Islet precursor cell (in vitro differentiated cells): ENCODE measurements around the gene RAB40C.

Experiments
- DNase-seq: peaks from one replicate; pipeline ENCODE4 v3.0.0-alpha.2; 2018

The RAB40C gene

DNA sequence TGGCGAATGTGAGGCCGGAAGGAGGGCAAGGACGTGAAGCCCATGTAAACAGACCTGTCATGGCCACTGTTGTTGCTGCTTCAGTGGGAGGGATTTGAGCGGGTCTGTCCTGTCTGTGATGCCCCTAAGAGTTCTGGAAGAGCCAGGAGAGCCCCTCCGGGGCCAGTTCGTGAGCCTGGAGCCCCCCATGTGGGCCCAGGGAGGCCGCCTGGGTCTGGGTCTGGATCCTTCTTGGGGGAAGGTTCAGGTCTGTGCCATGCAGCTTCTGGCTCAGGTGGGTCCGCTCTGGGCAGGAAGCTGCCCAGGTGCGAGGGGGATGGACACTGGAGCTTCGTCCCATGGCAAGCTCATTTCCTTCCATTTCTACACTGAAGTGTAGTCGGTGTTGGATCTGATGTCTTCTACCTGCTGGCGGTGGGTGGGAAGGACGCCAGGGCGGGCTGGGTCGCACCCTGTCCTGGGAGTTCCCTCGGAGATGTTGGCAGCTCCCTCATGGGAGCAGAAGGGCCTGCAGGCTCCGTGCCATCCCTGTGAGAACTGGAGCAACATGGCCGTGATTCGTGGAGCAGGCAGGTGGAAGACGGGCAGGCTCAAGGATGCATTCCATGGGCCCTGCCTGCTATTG is 29.7 kb downstream of the RAB40C start:
- DNase-seq = no peak

DNA sequence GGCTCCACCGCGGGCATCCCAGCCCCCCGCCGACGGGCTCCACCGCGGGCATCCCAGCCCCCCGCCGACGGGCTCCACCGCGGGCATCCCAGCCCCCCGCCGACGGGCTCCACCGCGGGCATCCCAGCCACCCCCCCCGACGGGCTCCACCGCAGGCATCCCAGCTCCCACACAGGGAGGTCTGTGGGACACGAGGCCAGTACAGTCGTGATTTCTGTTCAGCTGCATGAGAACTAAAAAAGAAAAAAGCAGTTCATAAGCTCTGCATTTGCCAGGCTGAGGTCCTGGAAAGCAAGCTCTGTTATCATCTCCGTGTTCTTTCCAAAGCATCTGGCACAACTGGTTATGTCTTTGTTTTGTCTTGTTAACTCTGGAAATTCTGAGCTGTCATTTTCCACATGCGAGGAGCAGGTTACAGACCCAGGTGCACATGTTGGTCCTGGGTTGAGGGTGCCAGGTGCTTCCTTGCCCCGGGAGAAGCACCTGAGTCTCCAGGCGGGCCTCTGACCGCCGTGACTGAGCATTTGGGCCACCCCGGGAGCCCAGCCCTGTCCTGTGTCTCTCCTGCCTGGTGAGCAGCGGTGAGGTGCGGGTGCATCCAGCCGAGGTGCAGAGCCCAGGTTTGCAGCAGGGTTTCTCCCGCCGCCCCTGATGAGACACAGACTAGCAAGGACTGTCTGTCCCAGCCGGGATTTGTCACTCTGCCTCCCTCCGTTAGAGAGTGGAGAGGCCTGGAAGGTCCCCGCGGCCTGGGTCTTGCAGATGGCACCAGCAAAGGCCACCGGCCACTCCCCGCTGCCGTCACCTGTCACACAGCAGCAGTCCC is 31.0 kb downstream of the RAB40C start:
- no peak for DNase-seq

DNA sequence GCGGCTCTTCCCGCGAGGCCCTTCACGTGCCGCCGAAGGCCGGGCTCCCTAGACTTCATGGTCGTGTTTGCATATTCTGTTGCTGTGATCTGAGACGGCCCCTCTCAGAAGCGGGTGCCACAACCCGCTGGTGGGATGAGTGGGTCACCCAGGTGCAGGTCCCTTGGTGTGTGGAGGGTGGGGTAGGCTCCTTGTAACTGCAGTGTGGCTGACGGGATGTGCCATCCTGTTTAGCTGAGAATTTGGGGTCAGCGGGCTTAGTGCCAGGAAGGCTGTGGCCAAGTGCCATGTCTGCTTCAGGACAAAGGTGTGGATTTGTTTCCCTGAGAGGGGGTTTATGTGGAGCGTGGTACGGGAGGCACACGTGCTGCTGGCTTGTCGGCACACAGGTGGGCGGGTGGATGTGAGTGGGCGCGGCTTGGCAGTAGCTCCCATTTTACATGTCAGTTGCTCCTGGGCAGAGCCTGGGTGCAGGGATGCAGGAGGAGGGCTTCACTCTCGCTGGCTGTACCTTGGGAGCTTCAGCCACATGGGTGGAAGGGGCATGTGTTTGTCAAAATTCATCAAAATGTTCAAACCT is 31.8 kb downstream of the RAB40C start:
- no peak for DNase-seq

DNA sequence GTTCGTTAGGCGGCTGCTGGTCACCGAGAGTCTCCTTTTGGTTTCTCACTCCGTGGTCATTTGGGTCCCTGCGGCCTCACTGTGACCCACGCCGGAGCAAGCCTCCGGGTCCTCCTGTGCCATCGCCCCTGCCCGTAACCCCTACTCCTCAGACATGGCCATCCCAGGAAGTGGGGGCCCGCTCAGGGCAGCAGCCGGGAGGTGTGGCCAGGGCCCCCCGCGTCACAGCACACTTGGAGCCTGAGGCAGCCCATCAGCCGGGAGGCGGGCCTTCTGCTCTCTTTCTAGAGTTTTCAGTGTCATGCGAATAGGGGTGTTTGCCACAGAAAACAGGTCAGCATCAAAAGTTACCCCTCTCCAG is 33.0 kb downstream of the RAB40C start:
- DNase-seq = no peak

DNA sequence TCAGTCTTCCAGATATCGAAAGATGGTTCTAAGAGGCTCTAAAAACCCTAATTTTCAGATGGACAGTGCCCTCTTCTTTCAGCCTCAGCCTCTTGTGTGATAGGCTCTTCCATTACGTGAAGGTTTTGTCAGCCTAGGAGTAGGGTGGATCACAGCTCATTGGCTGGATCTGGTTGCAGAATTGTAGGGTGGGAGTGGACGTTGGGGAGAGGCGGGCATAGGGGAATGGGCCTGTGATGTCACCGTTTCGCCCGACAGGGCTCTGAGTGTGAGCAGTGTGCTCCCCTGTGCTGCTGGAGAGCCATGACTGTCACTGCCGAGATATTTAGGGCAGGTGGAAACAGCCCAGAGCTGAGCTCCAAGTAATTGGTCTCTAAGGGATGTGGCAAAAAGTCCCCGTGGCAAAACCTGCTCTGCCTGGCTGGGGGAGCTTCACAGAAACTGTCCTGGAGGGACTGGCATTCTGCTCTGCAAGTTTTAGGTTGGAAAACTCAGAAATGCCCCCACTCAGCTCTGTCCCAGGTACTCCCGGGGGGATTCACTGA is 34.7 kb downstream of the RAB40C start:
- DNase-seq = no peak

DNA sequence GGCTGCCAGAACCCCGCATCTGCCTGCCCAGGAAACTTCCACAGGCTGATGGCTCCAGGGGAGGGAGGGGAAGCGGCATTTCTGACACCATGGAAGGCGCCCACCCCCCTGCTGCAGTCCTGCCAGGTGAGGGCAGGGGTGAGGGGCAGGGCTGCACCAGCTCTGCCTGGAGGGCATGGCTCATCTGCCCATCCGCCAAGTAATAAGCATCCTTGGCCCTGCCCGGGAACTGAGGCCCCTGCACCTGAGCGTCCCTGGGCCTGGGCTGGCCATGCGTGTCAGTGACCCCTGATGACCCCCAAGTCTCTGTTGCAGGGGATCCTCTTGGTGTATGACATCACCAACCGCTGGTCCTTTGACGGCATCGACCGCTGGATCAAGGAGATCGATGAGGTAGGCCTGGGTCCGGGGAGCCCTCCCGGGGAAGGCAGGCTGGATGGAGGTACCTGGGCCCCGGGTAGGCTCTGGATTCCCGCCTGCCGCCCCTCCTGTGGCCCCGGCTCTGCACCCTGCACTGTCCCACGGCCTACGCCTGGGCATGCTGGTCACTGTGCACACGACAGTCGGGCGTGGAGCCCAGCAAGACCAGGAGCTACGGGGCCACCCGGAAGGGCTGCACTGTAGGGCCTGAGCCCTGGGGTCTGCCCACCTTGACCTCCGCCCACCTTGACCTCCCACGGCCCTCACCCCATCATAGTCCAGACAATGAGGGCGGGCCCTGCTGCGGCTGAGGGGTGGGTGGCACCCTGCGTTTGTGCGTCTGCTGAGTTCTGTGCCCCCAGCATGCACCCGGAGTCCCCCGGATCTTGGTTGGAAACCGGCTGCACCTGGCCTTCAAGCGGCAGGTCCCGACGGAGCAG is 35.5 kb downstream of the RAB40C start:
- DNase-seq = no peak

DNA sequence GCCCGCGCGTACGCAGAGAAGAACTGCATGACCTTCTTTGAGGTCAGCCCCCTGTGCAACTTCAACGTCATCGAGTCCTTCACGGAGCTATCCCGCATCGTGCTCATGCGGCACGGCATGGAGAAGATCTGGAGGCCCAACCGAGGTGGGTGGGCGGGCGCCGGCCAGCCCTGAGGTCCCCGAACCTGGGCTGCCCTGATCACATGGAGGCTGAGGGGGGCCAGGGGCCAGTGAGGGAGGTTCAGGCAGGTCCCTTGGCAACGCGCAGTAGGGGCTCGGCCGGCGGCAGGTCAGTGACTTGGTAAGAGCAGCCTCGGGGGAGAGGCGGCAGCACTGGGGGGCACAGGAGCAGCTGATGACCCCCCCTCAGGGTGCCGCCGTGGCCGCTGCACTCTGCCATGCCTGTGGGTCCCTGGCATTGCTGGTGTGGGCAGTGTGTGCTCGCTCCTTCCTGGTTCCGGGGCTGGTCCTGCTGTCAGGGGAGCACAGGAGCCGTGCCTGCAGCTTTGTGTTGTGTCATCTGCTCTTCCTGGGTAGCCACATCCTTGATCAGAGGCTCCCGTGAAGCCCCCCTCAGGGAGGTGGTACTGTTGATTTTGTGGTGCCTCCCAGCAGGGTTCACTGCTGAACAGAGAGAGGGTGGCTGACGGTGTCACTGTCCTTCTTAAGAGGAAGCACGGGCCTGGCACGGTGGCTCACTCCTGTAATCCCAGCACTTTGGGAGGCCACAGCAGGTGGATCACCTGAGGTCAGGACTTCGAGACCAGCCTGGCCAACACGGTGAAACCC is 36.3 kb downstream of the RAB40C start:
- no peak for DNase-seq

DNA sequence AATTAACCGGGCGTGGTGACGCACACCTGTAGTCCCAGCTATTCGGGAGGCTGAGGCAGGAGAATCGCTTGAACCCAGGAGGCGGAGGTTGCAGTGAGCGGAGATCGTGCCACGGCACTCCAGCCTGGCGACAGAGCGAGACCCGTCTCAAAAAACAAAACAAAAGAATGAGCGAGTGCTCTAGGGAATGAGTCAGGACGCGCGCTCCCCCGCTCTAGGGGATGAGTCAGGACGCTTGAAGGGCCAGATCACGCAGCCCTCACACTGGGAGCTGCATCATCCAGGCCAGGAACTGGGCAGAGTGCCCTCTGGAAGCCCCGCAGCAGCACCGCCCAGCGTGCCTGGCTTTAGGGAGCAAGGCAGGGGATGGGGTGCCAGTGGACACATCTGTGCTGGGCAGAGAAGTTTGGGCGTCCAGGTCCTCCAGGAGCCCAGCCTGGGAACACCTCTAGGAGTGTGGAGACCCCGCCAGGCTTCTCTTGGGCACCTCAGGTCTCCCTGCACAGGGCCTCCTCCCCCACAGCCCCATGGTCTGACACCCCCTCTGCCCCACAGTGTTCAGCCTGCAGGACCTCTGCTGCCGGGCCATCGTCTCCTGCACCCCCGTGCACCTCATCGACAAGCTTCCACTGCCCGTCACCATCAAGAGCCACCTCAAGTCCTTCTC is 37.1 kb downstream of the RAB40C start:
- peak; percentile 87 for DNase-seq

DNA sequence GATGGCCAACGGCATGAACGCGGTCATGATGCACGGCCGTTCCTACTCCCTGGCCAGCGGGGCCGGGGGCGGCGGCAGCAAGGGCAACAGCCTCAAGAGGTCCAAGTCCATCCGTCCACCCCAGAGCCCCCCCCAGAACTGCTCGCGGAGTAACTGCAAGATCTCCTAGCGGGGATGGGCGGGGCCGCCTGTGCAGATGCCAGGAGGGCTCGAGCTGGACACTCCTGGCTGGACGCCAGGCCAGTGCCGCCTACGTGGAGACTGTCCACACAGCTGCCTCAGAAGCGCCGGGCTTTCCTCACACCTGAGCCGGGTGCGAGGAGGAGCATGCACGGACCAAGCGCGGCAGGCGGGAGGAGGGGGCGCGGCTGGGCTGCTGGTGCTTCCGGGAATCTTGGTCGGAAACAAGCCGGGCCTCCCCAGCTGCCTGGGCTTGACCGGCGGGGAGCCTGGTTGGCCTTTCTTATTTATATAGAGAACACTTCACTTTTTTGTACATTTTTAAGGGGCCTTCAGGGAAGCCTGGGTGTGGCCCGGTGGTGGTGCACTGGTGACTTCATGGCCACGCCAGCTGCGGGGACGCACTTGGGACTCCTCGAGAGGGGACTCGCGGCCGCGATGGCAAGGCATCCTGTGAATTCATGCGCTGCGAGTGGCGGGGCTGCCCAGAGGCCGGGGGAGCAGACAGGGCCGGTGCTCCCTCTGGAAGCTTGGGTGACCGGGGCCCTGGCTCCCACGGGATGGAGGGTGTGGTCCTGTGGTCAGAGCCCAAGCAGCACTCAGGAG is 37.8 kb downstream of the RAB40C start:
- DNase-seq = no peak

DNA sequence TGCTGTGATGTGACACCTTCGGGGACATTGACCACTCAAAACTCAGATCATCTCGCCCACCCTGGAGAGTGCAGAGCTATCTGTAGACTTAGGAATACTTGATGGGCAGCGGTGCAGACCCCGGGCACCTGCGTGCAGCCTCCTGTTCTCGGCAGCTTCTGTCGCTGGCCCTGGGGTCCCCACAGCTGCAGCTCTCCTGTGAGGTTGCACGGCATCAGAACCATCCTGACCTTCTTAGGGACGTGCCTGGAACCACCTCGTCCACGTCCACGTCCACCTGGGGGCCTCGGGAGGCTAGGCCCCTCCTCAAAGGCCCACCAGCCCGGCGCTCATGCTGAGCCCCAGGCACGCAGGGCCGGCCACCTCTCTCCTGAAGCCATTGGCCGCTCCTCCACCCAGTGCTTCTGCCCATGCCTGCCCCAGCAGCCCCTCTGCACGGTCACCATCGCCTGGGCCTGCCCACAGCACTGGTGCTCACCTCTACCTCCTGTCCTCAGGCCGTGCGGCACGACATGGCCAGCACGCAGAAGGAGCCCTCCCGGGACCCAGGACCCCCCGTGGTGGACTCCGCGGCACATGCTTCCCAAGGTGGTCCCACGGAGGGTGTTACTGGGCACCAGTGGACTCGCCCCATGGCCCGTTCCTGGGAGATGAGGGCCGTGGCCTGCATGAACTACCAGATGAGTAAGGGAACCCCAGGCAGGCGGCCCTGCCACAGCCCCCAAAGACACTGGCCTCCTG is 38.6 kb downstream of the RAB40C start:
- DNase-seq = no peak

DNA sequence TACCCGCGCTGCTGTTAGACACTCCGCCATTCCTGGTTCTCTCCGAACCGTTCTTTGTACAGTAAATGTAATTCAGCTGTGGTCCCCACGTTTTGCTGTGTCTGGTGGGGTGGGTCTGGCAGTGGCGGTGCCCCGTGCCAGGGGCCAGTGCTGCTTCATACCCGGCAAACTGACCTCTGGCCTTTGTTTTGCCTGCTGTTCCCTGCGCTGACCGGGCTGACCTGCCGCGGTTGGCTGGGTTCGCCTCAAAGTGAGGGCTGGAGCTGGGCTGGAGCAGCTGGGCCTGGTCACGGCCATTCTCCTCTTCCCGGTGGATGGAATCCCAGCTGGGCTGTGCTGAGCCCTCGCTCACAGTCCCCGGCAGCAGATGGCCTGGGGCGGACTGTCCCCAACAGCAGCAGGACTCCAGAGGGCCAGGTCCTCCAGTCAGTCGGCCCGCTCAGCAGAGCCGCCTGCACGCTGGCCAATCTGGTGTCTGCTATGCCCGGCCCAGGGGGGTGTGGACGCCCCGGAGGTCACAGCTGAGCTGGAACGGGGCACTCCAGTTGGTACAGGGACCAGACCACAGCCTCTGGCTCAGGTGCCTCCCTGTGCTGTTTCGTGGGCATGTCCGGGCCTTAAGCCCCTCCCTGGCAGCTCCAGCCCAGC is 39.4 kb downstream of the RAB40C start:
- peak; percentile 90 for DNase-seq

DNA sequence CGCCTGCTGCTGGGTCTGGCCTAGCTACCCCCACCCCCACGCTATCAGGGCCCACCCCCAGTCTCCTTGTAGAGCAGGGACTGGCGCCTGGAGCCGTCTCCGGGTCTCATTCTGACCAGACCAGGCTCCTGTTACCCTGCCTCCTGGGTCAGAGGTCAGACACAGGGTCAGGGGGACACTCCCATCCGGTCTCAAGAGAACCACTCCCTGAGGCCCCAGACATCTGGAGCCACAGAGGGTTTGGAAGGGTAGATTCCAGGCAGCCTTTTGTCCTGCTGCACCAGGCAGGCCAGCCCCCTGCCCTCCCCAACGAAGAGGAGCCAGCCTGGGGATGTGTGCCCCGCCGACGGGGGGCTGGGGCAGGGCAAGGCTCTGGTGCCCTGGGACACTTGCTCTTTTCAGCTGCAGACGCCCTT is 40.0 kb downstream of the RAB40C start:
- no peak for DNase-seq

DNA sequence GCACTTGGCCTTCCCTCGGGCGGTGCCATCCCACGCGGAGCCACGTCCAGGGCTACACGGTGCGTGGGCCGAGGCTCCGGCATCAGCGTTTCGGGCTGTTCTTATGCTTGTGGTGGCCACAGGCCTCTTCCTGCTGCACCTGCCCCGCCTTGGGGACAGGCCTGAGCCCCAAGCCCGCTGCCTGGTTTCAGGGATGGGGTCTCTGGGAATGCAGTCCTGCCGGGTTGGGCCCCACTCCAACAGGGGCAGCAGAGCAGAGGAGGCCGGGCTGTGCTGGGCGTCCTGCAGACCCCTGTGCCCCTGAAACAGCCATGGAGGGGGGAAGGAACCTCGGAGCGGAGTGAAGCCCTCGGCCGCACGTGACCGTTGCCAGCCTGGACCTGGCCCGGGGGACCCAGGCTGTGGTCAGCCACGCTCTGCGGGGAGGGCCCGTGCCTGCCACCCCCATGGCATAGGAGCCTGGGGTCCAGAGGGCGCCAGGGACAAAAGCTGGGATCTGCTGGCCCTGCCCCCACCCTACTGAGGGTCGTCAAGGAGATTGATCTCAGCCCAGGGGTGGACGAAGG is 40.5 kb downstream of the RAB40C start:
- DNase-seq = no peak

DNA sequence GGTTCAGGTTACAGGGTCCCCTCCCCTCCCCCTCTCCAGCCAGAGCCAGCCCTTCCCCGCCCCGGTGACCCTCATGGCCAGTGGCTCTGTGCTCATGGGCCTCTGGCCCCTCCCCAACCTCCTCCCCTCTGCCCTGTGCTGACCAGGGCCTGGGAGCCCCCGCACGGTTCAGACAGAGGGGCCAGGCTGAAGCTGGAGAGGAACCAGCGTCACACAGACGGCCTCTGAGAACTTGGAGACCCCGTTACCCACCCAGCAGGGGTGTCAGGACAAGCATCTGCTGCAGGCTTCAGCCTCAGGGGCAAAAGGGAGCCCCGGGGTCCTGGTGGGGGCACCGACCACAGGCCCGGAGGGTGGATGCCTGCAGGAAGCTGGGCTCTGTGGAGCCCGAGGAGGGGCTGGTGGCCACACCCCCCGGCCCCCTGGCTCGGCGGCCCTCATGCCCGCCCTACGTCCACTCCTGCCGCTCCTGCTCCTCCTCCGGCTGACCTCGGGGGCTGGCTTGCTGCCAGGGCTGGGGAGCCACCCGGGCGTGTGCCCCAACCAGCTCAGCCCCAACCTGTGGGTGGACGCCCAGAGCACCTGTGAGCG is 41.0 kb downstream of the RAB40C start, which contains the start of gene WFIKKN1:
WFIKKN1 (plus strand) TSS at position 171 of the 591 bp plus-strand sequence; CDS start at position 440, 269 bp downstream.
- peak; percentile 82 for DNase-seq

DNA sequence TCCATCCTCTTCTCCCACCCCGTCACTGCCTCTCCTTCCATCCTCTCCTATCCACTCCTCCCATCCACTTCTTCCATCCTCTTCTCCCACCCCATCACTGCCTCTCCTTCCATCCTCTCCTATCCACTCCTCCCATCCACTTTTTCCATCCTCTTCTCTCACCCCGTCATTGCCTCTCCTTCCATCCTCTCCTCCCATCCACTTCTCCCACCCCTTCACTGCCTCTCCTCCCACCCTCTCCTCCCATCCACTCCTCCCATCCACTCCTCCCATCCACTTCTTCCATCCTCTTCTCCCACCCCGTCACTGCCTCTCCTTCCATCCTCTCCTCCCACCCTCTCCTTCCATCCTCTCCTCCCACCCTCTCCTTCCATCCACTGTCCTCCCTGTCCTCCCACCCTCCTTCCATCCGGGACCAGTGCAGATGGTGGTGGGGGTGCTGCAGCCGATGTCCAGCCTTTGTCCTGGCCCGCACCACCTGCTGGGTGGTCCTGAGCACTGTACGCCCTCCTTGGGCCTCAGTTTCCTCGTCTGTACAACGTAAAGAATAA is 42.0 kb downstream of the RAB40C start:
- DNase-seq = no peak

DNA sequence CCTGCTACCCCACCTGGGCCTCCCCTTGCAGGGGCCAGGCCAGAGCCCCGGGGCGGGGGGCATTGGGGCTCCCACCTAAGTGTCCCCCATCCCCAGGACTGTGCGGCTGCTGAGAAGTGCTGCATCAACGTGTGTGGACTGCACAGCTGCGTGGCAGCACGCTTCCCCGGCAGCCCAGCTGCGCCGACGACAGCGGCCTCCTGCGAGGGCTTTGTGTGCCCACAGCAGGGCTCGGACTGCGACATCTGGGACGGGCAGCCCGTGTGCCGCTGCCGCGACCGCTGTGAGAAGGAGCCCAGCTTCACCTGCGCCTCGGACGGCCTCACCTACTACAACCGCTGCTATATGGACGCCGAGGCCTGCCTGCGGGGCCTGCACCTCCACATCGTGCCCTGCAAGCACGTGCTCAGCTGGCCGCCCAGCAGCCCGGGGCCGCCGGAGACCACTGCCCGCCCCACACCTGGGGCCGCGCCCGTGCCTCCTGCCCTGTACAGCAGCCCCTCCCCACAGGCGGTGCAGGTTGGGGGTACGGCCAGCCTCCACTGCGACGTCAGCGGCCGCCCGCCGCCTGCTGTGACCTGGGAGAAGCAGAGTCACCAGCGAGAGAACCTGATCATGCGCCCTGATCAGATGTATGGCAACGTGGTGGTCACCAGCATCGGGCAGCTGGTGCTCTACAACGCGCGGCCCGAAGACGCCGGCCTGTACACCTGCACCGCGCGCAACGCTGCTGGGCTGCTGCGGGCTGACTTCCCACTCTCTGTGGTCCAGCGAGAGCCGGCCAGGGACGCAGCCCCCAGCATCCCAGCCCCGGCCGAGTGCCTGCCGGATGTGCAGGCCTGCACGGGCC is 42.8 kb downstream of the RAB40C start:
- no peak for DNase-seq

DNA sequence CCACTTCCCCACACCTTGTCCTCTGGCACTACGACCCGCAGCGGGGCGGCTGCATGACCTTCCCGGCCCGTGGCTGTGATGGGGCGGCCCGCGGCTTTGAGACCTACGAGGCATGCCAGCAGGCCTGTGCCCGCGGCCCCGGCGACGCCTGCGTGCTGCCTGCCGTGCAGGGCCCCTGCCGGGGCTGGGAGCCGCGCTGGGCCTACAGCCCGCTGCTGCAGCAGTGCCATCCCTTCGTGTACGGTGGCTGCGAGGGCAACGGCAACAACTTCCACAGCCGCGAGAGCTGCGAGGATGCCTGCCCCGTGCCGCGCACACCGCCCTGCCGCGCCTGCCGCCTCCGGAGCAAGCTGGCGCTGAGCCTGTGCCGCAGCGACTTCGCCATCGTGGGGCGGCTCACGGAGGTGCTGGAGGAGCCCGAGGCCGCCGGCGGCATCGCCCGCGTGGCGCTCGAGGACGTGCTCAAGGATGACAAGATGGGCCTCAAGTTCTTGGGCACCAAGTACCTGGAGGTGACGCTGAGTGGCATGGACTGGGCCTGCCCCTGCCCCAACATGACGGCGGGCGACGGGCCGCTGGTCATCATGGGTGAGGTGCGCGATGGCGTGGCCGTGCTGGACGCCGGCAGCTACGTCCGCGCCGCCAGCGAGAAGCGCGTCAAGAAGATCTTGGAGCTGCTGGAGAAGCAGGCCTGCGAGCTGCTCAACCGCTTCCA is 43.6 kb downstream of the RAB40C start:
- no peak for DNase-seq
